Activated T-helper 1 cell treated with anti-CD3 and anti-CD28 coated beads, Interleukin-12 subunit alpha, Interleukin-12 subunit beta, Interleukin-2, Interleukin-4 antibody, amounts not matched to agents 30 ng/mL and 10 ng/mL and 1 ng/mL, durations not matched to agents 14 hours and 24 hours and 36 hours (primary cell): ENCODE data around the gene RBM11. TPM values are rescaled to one million over a fixed set of nuclear protein-coding genes. Genes with fewer than 3 reads are reported as not detected.

ENCODE experiments used
- DNase-seq: peaks from one replicate; pipeline ENCODE4 v3.0.0; 2021; ENCODE audit warnings: low spot score
- H3K27ac Mint-ChIP-seq: one replicate; pipeline ENCODE4 v1.8.0; 2021; ENCODE audit warnings: mild to moderate bottlenecking, mixed read lengths
- H3K27me3 Mint-ChIP-seq: one replicate; pipeline ENCODE4 v1.8.0; 2022; ENCODE audit warnings: mild to moderate bottlenecking, moderate library complexity, mixed read lengths; ENCODE audit not compliant: insufficient read depth
- H3K36me3 Mint-ChIP-seq: one replicate; pipeline ENCODE4 v1.8.0; 2021; ENCODE audit warnings: low read depth, mixed read lengths
- H3K4me1 Mint-ChIP-seq: one replicate; pipeline ENCODE4 v1.8.0; 2021; ENCODE audit warnings: low read depth, mixed read lengths
- H3K4me3 Mint-ChIP-seq: one replicate; pipeline ENCODE4 v1.8.0; 2021; ENCODE audit warnings: mild to moderate bottlenecking, moderate library complexity, mixed read lengths
- H3K9me3 Mint-ChIP-seq: one replicate; pipeline ENCODE4 v1.8.0; 2021; ENCODE audit warnings: mixed read lengths
- intact Hi-C: fragments of 100-400 bp; cut with micrococcal nuclease; formaldehyde crosslinking; loops from one replicate; pipeline ENCODE4 v1.15.1; 2024
- total RNA-seq: library from RNA; stranded (reverse); gene quantifications from 2 replicates; pipeline ENCODE4 v1.2.3, GENCODE V29; 2022

RBM11 gene
- total RNA-seq, 1 donor from 2014 or later = 0.86 TPM

- Mint-ChIP-seq H3K9me3 (no peaks in the 10 kb centered on the region), H3K27ac (no peak overlapping the region), H3K36me3 (no peaks in the 10 kb centered on the region), H3K4me3 (no peak overlapping the region), H3K4me1 (no peaks in the 10 kb centered on the region), H3K27me3 (peaks cover 23% of the 10 kb centered on the region)
- DNase-seq = no peak
- intact Hi-C loops = no loop called here
Measured at GRCh38 chr21:14275702-14276205, 59.8 kb downstream of the RBM11 start.

Other genes with a start within 250 kb of the RBM11 start
- gene LIPI, start 5.2 kb upstream of the RBM11 start, total RNA-seq = not detected in 2 replicates
- 43.6 and 50.4 TPM in 2 replicates for gene HSPA13, start 167.0 kb downstream of the RBM11 start, total RNA-seq